K562 (cell line): ENCODE results near the gene DALRD3. TPM values are rescaled to one million over a fixed set of nuclear protein-coding genes. Genes with fewer than 3 reads are reported as not detected.

ENCODE experiments used
- CUX1 ChIP-seq: fragments of 200-800 bp; sonication (Bioruptor generic); IDR thresholded peaks from 2 replicates; pipeline ENCODE4 v1.6.1; 2016; ENCODE audit warnings: missing genetic modification characterization, missing compliant biosample characterization
- NR1H2 ChIP-seq: sonication (generic); formaldehyde crosslinking; IDR thresholded peaks from 2 replicates; pipeline ENCODE4 v1.4.0; 2020; ENCODE audit warnings: mild to moderate bottlenecking, missing genetic modification reagents
- PHF21A ChIP-seq: fragments of 450-650 bp; IDR thresholded peaks from 2 replicates; pipeline ENCODE4 v1.6.1; 2017; ENCODE audit warnings: low read depth, borderline replicate concordance
- POLR2AphosphoS5 ChIP-seq: IDR thresholded peaks from 2 replicates; pipeline ENCODE4 v1.6.1; 2011; ENCODE audit warnings: mild to moderate bottlenecking, low read depth, low read length, moderate library complexity; ENCODE audit not compliant: control insufficient read depth, insufficient read depth
- POLR2H ChIP-seq: IDR thresholded peaks from 2 replicates; pipeline ENCODE4 v1.6.1; 2016; ENCODE audit warnings: missing genetic modification characterization, low read depth, mild to moderate bottlenecking, control low read depth, missing compliant biosample characterization, moderate library complexity
- PREB ChIP-seq: sonication (generic); formaldehyde crosslinking; IDR thresholded peaks from 2 replicates; pipeline ENCODE4 v1.8.1; 2023; ENCODE audit warnings: mild to moderate bottlenecking, missing genetic modification reagents
- TBL1XR1 ChIP-seq, 2 experiments: IDR thresholded peaks; 2 replicates each; pipeline ENCODE4 v1.6.1; 2012; ENCODE audit warnings: improper control_type of control experiment in 2 of 2, low read length in 2 of 2, mild to moderate bottlenecking in 1 of 2
- ZBTB7A ChIP-seq: IDR thresholded peaks from 2 replicates; pipeline ENCODE4 v1.6.1; 2011; ENCODE audit warnings: low read depth, mild to moderate bottlenecking, low read length, moderate library complexity, borderline replicate concordance; ENCODE audit not compliant: control insufficient read depth
- ZNF23 ChIP-seq: fragments of 250-450 bp; sonication (Bioruptor Pico); IDR thresholded peaks from 2 replicates; pipeline ENCODE4 v1.4.0; 2020; ENCODE audit warnings: mild to moderate bottlenecking
- polyA plus RNA-seq, 8 experiments: library from polyadenylated mRNA; depleted of rRNA in 4 of 8; stranded (reverse) in 5 of 8; unstranded in 3 of 8; fragments of >200 nt; fragmentation: Nextera tagmentation in 2 of 8; fragmentation: Illumina TruSeq in 1 of 8; extraction: Ambion mirVana in 2 of 8; extraction: Trizol in 1 of 8; gene quantifications; 2 replicates each; pipeline versions ENCODE4 v1.2.1 to v1.2.3, GENCODE V29; 2011 to 2014; ENCODE audit warnings: inconsistent platforms in 1 of 8, missing spikeins in 1 of 8
- total RNA-seq, 7 experiments: library from RNA; depleted of rRNA in 6 of 7; stranded (reverse); fragments of >200 nt in 6 of 7; fragmentation: Illumina TruSeq in 2 of 7; extraction: Trizol in 2 of 7; gene quantifications; 2 replicates each; pipeline versions ENCODE4 v1.2.1 to v1.2.3, GENCODE V29; 2011 to 2021; ENCODE audit warnings: low replicate concordance in 1 of 7
- TF ChIP-seq, protein P1 (sequence below): IDR thresholded peaks from 2 replicates; pipeline ENCODE4 v1.6.1; 2016; ENCODE audit warnings: missing genetic modification characterization, missing compliant biosample characterization
- TF ChIP-seq, protein P2 (sequence below): fragments of 250-450 bp; sonication (Bioruptor Pico); IDR thresholded peaks from 2 replicates; pipeline ENCODE4 v1.5.0; 2021; ENCODE audit warnings: mild to moderate bottlenecking, borderline replicate concordance
- TF ChIP-seq, protein P3 (sequence below): fragments of 250-450 bp; sonication (Bioruptor Pico); IDR thresholded peaks from 2 replicates; pipeline ENCODE4 v1.9.0; 2021; ENCODE audit warnings: mild to moderate bottlenecking, inconsistent platforms

DALRD3 gene
- total and polyA plus RNA-seq, 9 of the 15 experiments (the other 6 are each of a cell fraction or from before 2014, with no cell fraction given): 6.6 to 31.3 (median 14.4) TPM

GRCh38 chr3:49007068-49007770, 11.2 kb downstream of the DALRD3 start, which contains the start of gene WDR6 (continued):
- no peak for TF ChIP-seq TBL1XR1 (IDR thresholded peaks at IDR 0.05; ENCODE audit: low read length in 2 of 2)
- TF ChIP-seq POLR2AphosphoS5: peak; percentile 48; the same call in 1 of the 2 replicates
- TF ChIP-seq PREB (CRISPR knock-in tag): no peak
- no peak for TF ChIP-seq CUX1 (CRISPR knock-in tag)
- TF ChIP-seq, protein P1, sequence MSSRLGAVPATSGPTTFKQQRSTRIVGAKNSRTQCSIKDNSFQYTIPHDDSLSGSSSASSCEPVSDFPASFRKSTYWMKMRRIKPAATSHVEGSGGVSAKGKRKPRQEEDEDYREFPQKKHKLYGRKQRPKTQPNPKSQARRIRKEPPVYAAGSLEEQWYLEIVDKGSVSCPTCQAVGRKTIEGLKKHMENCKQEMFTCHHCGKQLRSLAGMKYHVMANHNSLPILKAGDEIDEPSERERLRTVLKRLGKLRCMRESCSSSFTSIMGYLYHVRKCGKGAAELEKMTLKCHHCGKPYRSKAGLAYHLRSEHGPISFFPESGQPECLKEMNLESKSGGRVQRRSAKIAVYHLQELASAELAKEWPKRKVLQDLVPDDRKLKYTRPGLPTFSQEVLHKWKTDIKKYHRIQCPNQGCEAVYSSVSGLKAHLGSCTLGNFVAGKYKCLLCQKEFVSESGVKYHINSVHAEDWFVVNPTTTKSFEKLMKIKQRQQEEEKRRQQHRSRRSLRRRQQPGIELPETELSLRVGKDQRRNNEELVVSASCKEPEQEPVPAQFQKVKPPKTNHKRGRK (tag): no peak
- TF ChIP-seq NR1H2 (CRISPR knock-in tag): no peak
- TF ChIP-seq POLR2H (tag): peak; percentile 76
- peak; percentile 63; the same call in 1 of the 2 replicates for TF ChIP-seq ZBTB7A
- no peak for TF ChIP-seq ZNF23
- no peak for TF ChIP-seq PHF21A
- TF ChIP-seq, protein P2, sequence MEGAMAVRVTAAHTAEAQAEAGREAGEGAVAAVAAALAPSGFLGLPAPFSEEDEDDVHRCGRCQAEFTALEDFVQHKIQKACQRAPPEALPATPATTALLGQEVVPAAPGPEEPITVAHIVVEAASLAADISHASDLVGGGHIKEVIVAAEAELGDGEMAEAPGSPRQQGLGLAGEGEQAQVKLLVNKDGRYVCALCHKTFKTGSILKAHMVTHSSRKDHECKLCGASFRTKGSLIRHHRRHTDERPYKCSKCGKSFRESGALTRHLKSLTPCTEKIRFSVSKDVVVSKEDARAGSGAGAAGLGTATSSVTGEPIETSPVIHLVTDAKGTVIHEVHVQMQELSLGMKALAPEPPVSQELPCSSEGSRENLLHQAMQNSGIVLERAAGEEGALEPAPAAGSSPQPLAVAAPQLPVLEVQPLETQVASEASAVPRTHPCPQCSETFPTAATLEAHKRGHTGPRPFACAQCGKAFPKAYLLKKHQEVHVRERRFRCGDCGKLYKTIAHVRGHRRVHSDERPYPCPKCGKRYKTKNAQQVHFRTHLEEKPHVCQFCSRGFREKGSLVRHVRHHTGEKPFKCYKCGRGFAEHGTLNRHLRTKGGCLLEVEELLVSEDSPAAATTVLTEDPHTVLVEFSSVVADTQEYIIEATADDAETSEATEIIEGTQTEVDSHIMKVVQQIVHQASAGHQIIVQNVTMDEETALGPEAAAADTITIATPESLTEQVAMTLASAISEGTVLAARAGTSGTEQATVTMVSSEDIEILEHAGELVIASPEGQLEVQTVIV (CRISPR knock-in tag): no peak
- TF ChIP-seq, protein P3, sequence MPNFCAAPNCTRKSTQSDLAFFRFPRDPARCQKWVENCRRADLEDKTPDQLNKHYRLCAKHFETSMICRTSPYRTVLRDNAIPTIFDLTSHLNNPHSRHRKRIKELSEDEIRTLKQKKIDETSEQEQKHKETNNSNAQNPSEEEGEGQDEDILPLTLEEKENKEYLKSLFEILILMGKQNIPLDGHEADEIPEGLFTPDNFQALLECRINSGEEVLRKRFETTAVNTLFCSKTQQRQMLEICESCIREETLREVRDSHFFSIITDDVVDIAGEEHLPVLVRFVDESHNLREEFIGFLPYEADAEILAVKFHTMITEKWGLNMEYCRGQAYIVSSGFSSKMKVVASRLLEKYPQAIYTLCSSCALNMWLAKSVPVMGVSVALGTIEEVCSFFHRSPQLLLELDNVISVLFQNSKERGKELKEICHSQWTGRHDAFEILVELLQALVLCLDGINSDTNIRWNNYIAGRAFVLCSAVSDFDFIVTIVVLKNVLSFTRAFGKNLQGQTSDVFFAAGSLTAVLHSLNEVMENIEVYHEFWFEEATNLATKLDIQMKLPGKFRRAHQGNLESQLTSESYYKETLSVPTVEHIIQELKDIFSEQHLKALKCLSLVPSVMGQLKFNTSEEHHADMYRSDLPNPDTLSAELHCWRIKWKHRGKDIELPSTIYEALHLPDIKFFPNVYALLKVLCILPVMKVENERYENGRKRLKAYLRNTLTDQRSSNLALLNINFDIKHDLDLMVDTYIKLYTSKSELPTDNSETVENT: no peak
